Astrocyte (in vitro differentiated cells and primary cell): ENCODE data around the gene CDKN2B. TPM values are rescaled to one million over a fixed set of nuclear protein-coding genes. Genes with fewer than 3 reads are reported as not detected.

Experiments used
- DNase-seq: peaks from one replicate; pipeline ENCODE4 v3.0.0-alpha.2; 2010; ENCODE audit warnings: low read depth
- FAIRE-seq: peaks from 2 replicates; lab custom pipeline; 2011; peaks lifted over from hg19 to GRCh38; lab: Jason Lieb, UNC
- H2AFZ ChIP-seq: 2 replicates; pipeline ENCODE4 v1.6.0; 2012; ENCODE audit warnings: low read depth, low read length, inconsistent platforms
- H3K27ac ChIP-seq: 2 replicates; pipeline ENCODE4 v1.5.1; 2011; ENCODE audit warnings: low read depth, low read length, inconsistent platforms
- H3K27me3 ChIP-seq: 2 replicates; pipeline ENCODE4 v1.6.0; 2011; ENCODE audit warnings: low read length, inconsistent platforms; ENCODE audit not compliant: insufficient read depth
- H3K36me3 ChIP-seq: 2 replicates; pipeline ENCODE4 v1.5.1; 2011; ENCODE audit warnings: low read length, inconsistent platforms; ENCODE audit not compliant: insufficient read depth
- H3K4me1 ChIP-seq: 2 replicates; pipeline ENCODE4 v1.5.1; 2011; ENCODE audit warnings: low read length, inconsistent platforms; ENCODE audit not compliant: insufficient read depth
- H3K4me2 ChIP-seq: 2 replicates; pipeline ENCODE4 v1.6.0; 2012; ENCODE audit warnings: low read length, inconsistent platforms
- H3K4me3 ChIP-seq: 2 replicates; pipeline ENCODE4 v1.5.1; 2011; ENCODE audit warnings: low read depth, mild to moderate bottlenecking, low read length, inconsistent platforms; ENCODE audit not compliant: insufficient read depth
- H3K79me2 ChIP-seq: 2 replicates; pipeline ENCODE4 v1.6.0; 2012; ENCODE audit warnings: mild to moderate bottlenecking, low read length, inconsistent platforms; ENCODE audit not compliant: insufficient read depth
- H3K9ac ChIP-seq: 2 replicates; pipeline ENCODE4 v1.6.0; 2012; ENCODE audit warnings: mild to moderate bottlenecking, low read length, inconsistent platforms
- H3K9me3 ChIP-seq: 2 replicates; pipeline ENCODE4 v1.5.1; 2012; ENCODE audit warnings: low read depth, mild to moderate bottlenecking, low read length, inconsistent platforms; ENCODE audit not compliant: insufficient read depth
- H4K20me1 ChIP-seq: 2 replicates; pipeline ENCODE4 v1.6.0; 2012; ENCODE audit warnings: low read length, inconsistent platforms; ENCODE audit not compliant: insufficient read depth
- H3K27ac Mint-ChIP-seq: one replicate; pipeline ENCODE4 v1.8.0; 2021; ENCODE audit warnings: mild to moderate bottlenecking, mixed read lengths; ENCODE audit not compliant: unreplicated experiment
- H3K27me3 Mint-ChIP-seq: one replicate; pipeline ENCODE4 v1.8.0; 2021; ENCODE audit warnings: low read depth, mixed read lengths; ENCODE audit not compliant: unreplicated experiment
- H3K36me3 Mint-ChIP-seq: one replicate; pipeline ENCODE4 v1.8.0; 2021; ENCODE audit warnings: low read depth, mixed read lengths; ENCODE audit not compliant: unreplicated experiment
- H3K4me1 Mint-ChIP-seq: one replicate; pipeline ENCODE4 v1.8.0; 2021; ENCODE audit warnings: low read depth, mixed read lengths; ENCODE audit not compliant: unreplicated experiment
- H3K4me3 Mint-ChIP-seq: one replicate; pipeline ENCODE4 v1.8.0; 2021; ENCODE audit warnings: mild to moderate bottlenecking, moderate library complexity, mixed read lengths; ENCODE audit not compliant: unreplicated experiment
- H3K9me3 Mint-ChIP-seq: one replicate; pipeline ENCODE4 v1.8.0; 2021; ENCODE audit warnings: mild to moderate bottlenecking, mixed read lengths; ENCODE audit not compliant: unreplicated experiment
- CTCF ChIP-seq: IDR thresholded peaks from 2 replicates; pipeline ENCODE4 v1.5.1; 2011; ENCODE audit warnings: low read depth, mild to moderate bottlenecking, inconsistent platforms, low read length, moderate library complexity; ENCODE audit not compliant: insufficient read depth
- EZH2 ChIP-seq: IDR thresholded peaks from 2 replicates; pipeline ENCODE4 v1.6.1; 2012; ENCODE audit warnings: mild to moderate bottlenecking, low read length, inconsistent platforms; ENCODE audit not compliant: insufficient read depth
- total RNA-seq: library from RNA; stranded (reverse); gene quantifications from 2 replicates; pipeline ENCODE4 v1.2.1, GENCODE V29; 2021

CDKN2B gene
- total RNA-seq, 1 donor from 2014 or later: 306 TPM

- peak overlapping the region; percentile 79 for H3K4me2 ChIP-seq
- peak overlapping the region; percentile 70 for H3K27ac ChIP-seq
- peaks cover 51% of the 10 kb centered on the region for H3K27me3 Mint-ChIP-seq
- H3K4me1 Mint-ChIP-seq: peaks cover 5% of the 10 kb centered on the region
- no peaks in the 10 kb centered on the region for H3K27me3 ChIP-seq
- DNase-seq: no peak
- H3K9me3 Mint-ChIP-seq: peaks cover 7% of the 10 kb centered on the region
- H3K9me3 ChIP-seq: peaks cover 4% of the 10 kb centered on the region
- peaks cover 16% of the 10 kb centered on the region for H3K36me3 Mint-ChIP-seq
- peaks cover 24% of the 10 kb centered on the region for H3K4me1 ChIP-seq
- no peak for FAIRE-seq
- H4K20me1 ChIP-seq: no peaks in the 10 kb centered on the region
- no peak overlapping the region for H3K4me3 ChIP-seq
- TF ChIP-seq CTCF (no peak), EZH2 (no peak)
- H2AFZ ChIP-seq: no peak overlapping the region
- peaks cover 57% of the 10 kb centered on the region for H3K79me2 ChIP-seq
- H3K4me3 Mint-ChIP-seq: no peak overlapping the region
- no peak overlapping the region for H3K27ac Mint-ChIP-seq
- H3K9ac ChIP-seq: peak overlapping the region; percentile 69
- H3K36me3 ChIP-seq: no peaks in the 10 kb centered on the region
Observed at GRCh38 chr9:21988056-21988990, 20.8 kb downstream of the CDKN2B start.

DNA sequence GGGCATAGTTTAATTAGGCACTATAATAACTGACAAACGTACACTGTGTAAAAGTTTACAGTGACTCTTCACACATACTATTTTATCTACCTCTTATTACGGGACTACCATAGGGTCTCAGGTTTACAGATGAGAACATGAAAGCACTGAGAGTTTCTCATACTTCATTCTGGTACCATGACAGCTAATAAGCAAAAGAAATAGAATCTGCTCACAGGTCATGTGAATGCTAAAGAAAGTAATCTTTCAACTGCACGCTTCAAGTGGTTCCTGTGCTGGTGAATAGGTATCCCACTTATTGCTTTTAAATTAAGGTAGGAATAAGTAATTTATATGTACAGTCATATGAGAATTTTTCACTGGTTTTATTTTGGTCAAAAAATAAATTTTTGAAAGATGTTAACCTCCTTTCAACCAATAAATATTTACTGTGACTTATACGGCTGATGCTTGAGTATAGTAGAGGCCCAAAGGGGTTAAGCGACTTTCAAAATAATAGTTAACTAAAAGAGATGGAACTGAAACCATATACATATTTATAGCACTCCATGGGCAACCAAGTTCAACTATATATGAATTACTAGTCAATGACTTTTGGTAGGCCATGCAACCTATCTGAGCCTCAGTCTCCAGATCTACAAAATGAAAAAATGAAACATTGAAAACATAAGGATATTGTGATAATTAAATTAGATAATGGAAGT is 23.0 kb downstream of the CDKN2B start:
- Histone ChIP-seq H3K27ac (no peak overlapping the region), H2AFZ (no peak overlapping the region), H3K9me3 (peaks cover 4% of the 10 kb centered on the region), H3K4me2 (no peak overlapping the region), H3K36me3 (no peaks in the 10 kb centered on the region), H3K27me3 (no peaks in the 10 kb centered on the region), H4K20me1 (no peaks in the 10 kb centered on the region), H3K79me2 (peaks cover 34% of the 10 kb centered on the region), H3K4me3 (no peak overlapping the region), H3K4me1 (peaks cover 24% of the 10 kb centered on the region), H3K9ac (no peak overlapping the region)
- no peak overlapping the region for H3K27ac Mint-ChIP-seq
- no peak overlapping the region for H3K4me3 Mint-ChIP-seq
- DNase-seq: no peak
- peaks cover 7% of the 10 kb centered on the region for H3K9me3 Mint-ChIP-seq
- peaks cover 2% of the 10 kb centered on the region for H3K4me1 Mint-ChIP-seq
- peaks cover 65% of the 10 kb centered on the region for H3K27me3 Mint-ChIP-seq
- H3K36me3 Mint-ChIP-seq: peaks cover 16% of the 10 kb centered on the region
- TF ChIP-seq EZH2 (no peak), CTCF (no peak)
- FAIRE-seq: no peak
